ENCODE measurements around the gene PTPRQ.
A peak's percentile ranks its signal among the peaks of the same experiment; 100 is the strongest.
"Not testable (repeated sequence)": the region's sequence is repeated elsewhere in the genome, so short reads cannot be mapped to it uniquely, and the experiment has no call there.

Gene PTPRQ, protein sequence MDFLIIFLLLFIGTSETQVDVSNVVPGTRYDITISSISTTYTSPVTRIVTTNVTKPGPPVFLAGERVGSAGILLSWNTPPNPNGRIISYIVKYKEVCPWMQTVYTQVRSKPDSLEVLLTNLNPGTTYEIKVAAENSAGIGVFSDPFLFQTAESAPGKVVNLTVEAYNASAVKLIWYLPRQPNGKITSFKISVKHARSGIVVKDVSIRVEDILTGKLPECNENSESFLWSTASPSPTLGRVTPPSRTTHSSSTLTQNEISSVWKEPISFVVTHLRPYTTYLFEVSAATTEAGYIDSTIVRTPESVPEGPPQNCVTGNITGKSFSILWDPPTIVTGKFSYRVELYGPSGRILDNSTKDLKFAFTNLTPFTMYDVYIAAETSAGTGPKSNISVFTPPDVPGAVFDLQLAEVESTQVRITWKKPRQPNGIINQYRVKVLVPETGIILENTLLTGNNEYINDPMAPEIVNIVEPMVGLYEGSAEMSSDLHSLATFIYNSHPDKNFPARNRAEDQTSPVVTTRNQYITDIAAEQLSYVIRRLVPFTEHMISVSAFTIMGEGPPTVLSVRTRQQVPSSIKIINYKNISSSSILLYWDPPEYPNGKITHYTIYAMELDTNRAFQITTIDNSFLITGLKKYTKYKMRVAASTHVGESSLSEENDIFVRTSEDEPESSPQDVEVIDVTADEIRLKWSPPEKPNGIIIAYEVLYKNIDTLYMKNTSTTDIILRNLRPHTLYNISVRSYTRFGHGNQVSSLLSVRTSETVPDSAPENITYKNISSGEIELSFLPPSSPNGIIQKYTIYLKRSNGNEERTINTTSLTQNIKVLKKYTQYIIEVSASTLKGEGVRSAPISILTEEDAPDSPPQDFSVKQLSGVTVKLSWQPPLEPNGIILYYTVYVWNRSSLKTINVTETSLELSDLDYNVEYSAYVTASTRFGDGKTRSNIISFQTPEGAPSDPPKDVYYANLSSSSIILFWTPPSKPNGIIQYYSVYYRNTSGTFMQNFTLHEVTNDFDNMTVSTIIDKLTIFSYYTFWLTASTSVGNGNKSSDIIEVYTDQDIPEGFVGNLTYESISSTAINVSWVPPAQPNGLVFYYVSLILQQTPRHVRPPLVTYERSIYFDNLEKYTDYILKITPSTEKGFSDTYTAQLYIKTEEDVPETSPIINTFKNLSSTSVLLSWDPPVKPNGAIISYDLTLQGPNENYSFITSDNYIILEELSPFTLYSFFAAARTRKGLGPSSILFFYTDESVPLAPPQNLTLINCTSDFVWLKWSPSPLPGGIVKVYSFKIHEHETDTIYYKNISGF (N-terminal part only)

DNA sequence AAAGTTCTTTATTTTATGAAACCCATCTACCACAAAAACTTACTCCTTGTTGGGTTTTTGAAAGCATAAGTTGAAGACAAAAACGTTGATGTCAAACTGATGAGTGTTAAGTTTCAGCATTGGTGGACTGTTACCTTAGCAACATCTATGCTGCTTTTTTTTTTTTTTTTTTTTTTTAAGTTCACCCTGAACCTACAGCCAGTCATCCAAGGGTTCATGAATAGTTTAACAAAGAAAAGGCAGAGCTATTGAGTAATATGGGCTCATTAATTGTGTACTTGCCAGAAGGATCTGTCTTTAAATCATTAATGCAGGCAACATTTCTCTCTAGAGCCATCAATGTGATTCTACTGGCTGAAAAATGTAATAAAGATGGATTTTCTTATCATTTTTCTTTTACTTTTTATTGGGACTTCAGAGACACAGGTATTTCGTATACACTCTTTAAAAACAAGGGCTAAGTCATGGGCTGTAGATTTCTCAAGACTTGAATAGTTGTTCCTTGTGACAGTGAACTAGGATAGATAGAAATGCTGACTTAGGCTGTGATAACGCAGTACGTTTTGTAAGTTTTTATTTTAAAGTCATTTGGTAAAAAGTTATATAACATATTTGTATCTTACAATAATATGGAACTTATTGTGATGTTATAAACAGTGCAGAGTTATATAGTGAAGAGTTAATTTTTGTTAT lies at the start of gene PTPRQ:
TSS of gene PTPRQ (plus strand) at position 262 of the 693 bp plus-strand sequence. CDS start at position 373, 111 bp downstream.
- no peak for DNase-seq

DNA sequence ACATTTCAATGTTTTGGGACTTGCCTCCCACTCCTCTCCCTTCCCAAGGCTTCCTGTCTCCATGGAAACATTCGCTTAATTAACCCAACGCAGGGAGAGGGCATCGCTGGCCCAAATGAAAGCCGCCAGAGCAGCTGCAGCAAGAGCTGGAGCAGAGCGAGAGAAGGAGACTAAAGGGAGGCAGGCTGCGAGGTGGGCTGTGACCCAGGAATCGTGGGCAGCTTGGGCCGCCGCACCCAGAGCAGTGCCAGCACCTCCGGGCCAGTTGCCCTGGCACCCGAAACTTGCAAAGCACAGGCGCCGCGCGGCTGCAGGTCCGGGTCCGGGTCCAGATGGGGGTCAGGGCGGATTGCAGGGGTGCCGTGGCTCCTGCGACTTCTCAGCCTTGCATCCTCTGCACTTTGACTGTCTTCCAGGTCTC lies 43.5 kb upstream of the PTPRQ start:
- DNase-seq, result no peak

DNA sequence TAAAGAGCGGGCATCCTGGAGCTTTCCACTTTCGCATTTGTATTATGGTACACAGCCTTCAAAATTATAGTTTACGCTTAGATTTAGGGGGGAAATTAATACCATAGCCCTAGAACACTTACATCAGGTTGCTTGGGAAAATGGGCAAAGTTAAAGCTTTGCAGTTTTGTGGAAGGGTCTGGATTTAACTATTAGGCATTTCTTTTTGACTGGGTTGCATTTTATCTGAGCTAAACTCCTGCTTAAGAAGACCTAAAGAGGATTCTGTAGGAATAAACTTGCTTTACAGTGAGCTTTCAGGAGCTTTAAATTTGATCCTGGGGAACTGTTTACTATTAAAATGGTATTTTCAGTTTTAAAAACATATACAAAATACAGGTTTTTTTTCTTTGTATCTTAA lies 42.8 kb upstream of the PTPRQ start:
- DNase-seq, result no peak

DNA sequence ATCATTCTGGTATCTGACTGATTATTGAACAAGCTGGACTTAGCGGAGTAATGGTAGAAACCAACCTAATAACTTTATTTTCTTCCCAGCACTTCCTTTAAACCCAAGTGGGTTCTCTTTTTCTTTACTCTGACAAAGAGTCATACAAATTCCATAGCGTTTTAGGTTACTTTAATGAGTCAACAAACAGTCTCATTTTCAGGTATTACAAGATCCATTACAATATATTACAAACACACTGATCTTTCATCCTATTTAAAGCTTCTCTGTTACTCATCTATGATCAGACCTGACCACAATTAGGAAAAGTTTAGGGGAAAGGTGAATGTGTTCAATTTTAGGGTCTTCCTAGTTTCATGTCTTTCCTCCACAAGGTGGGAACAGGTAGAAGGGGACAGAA lies 39.4 kb upstream of the PTPRQ start:
- DNase-seq, result no peak

DNA sequence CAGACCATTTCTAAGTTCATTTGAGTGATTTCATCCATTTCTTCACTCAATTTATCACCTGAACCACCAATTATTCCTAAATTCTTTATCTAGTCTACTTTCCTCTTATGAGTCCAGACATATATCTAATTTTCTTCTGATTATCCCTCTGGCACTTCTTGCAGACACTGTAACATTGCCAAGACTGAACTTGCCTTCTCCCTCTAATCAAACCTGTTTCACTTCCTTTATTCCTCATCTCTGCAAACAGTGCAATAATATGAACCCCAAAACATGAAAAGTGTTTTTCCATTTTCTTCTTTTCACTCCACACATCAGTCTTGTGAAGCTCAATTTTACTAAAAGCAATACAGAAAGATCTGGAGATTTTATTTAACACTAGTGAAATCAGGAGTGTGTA lies 37.8 kb upstream of the PTPRQ start:
- DNase-seq, result no peak

DNA sequence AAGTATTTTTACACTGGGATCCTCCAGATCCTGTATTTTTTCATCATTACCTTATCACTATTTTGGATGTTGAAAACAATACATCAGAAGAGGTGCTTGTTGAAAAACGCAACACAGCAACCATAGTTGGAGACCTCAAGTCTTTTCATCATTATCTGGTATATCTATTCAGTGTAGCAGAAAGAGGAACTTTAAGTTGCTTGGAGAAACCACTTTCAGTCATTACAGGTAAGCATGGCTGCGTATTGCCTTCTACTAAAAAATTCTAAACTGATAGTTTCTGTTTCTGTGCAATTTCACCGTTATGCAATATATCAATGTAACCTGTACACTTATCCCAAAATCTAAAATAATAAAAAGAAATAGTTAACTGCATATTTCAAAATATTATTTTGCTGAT lies 32.2 kb upstream of the PTPRQ start:
- no peak for DNase-seq

DNA sequence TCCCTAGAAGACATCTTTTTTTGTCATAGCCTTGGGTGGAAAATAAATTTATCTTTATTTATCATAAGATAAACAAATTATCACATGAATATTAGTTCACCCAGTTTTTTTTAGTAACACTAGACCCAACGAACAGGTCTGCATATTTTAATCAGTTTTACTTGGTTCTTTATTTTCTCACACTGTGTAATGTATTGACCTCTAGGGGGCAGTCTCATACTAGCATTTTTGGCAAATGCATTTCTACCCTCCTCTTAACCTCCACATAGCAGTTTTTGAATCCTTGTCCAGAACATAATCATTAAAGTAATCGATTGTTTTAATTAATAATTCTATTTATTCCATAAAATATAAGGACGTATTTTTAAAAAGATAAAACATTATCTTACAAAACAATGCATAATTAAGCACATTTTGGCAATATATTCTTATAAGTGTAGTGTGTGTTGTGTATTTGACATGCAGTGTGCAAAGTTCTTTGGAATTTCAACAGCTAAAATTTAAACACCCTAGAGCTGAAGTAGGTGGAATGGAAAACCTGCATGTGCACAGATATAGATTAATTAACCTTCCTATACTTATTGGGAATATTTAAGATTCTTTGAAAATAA lies 31.6 kb upstream of the PTPRQ start:
- DNase-seq, result peak; percentile 19

DNA sequence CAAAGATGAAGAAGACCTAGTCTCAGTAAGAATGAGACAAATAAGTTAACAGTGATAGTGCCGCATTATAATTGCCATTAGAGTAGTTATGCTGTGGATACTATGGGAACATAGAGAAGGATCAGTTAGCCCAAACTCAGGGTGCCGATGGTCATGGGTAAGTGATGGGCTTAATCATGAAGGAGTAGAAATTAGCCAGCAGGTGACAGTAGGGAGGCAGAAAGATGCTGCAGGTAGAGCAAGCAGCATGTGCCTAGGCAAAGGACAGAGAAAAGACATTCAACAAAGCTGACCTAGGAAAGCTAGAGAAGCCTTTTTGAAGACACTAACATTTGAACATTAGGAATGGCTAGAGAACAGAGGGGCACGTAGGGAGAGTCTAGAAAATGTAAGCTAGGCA lies 30.6 kb upstream of the PTPRQ start:
- DNase-seq, result no peak

DNA sequence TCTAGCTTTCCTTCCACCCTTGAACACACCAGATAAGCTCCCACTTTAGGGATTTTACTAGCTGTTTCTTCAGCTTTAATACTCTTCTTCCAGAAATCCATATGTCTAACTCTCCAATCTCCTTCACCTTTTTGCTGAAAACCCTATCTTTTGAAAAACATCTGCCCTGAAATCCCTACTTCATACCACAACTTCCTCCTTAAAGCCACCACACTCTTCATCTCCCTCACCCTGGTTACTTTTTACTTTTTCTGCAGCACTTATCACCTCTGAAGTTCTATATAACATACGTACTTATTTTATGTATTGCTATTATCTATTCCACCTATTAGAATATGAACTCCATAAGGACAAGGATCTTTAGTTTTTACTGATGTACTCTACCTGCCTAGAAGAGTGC lies 28.6 kb upstream of the PTPRQ start:
- DNase-seq, result no peak

DNA sequence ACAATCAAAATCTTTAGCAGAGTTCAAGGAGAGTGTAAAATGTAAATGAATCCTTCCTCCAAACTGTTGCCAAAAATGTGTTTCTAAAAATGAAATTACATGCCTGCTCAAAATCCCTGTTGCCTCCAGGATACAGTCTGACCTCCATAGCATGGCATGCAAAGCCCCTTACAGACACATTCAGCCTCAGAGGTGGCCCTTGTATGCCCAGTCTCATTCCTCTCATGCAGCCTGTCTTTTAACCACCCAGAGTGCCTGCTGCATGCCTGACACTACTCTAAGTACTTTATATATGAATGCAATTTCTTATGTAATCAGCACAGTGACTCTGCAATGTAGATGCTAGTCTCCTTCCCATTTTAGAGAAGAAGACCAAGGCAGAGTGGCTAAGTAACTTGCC lies 24.4 kb upstream of the PTPRQ start:
- DNase-seq, result no peak

DNA sequence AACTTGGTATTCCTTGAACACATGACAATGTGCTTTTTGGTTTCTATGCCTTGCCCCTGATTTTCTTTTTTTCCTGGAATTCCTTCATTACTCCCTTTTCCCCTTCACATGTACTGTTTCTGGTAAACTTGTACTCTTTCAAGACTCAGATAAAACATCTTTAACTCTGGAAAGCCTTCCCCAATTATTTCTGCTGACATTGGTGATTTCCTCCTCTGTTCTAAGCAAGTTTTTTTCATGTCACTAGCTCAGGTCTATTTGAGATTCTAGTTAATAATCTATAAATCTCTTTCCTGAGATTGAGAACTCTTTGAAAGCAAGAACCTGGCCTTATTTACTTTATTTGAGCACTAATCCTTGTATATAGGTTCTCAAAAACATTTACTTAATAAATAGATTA lies 24.0 kb upstream of the PTPRQ start:
- no peak for DNase-seq

DNA sequence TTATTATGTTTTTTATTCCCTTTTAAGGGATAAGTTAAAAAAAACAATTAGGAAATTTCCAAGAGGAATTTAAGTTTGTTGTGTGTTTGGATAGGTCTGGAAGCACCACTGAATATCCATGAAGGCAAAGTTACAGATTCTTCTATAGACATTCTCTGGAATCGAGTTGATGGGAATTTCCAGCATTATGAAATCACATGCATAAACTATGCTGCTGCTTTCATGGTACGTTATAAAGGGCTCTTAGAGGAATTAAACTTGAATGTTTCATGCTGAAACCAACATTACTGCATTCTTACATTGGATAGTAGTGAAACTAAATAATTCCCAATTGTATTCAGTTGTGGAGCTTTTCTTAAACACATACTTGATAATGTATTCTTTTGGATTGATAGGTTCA lies 21.5 kb upstream of the PTPRQ start:
- no peak for DNase-seq

DNA sequence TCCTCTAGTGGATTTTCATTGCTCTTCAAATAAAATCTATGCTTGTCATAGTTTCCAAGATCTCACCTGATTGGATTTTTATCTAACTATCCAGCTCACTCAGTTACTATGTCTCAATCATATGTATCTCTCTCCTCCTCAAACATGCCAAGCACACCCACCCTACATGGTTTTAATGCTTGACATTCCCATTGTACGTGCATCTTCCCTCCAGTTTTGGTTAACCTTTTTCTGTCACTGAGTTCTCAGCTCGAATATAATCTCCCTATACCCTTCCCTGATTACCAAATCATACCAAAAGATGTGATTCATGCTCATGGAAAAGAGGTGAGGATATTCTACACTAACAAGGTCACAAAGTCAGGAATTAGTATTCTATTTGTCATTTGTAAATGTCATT lies 12.0 kb upstream of the PTPRQ start:
- no peak for DNase-seq

DNA sequence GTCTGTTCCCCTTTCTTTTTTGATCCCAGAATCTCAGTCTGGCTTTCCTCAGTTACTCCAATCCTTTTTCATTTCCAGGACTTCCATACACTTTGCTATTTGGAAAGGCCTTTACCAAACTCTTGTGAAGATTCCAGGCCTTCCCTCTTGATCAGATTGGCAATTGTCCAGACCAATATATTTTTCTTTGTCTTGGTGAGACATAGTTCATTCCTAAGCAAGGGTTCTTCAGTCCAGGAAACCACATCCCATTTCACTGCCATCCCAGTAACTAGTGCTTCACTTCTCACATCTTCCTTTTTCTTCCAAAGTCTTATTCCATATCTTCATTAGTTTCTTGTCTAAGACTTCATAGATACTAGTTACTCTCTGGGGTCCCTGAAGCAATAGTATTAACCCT lies 2.1 kb upstream of the PTPRQ start:
- DNase-seq, result no peak

DNA sequence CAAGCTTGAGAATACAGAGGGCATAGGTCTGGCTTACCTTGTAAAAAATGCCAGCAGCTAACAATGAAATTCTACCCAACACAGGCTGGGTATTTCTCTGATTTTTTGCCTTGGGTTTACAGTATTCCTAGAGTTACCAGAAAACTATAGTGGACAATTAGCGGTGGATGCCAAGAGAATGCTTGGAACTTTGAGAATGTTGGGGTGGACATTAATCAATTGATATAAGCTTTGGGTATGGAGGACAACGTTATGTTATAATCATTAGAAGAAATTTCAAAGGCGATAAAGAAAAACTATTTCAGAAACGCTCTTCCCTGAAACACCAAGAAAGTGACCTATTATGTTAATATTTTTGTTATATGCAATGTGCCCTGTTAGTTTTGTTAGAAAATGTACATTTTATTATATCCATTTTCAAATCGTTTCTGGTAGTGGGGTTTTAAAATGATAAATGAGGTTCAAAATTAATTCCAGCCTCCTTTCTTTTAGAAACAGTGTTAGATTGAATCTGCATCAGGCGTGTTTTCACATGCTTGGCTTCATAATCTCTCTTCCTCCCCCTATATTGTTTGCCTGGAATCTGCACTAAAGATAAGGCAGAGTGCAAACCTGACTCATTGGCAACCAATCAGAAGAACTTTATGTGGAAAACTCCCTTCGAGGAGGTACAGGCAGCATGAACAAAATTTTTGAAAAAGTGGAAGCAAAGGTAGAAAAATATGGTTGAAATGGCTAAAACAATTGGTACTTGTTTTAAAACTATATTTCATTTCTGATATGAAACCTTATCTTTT lies 1.4 kb upstream of the PTPRQ start:
- no peak for DNase-seq

DNA sequence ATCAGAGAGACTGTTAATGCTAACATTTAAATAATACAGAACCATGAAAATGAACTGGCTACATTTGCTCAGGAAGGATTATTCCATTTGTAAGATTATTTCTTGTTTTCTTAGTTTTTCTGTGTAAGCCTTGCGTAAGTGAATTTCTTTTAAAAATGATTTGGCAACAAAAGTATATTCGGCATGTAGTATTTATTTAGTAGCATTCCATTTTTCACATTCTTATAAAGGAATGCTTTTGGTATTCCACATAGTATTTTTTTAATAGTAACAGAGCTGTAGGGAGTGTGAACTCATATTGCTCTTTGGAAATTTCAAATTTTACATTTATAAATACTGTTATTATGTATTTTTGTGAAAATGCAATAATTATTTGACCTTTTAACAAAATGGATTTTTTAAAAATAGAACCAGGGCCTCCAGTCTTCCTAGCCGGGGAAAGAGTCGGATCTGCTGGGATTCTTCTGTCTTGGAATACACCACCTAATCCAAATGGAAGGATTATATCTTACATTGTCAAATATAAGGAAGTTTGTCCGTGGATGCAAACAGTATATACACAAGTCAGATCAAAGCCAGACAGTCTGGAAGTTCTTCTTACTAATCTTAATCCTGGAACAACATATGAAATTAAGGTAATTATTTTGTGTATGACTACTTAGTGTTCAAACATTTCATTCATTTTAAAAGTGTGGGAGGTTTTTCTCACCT lies 1.2 kb downstream of the PTPRQ start:
- no peak for DNase-seq

DNA sequence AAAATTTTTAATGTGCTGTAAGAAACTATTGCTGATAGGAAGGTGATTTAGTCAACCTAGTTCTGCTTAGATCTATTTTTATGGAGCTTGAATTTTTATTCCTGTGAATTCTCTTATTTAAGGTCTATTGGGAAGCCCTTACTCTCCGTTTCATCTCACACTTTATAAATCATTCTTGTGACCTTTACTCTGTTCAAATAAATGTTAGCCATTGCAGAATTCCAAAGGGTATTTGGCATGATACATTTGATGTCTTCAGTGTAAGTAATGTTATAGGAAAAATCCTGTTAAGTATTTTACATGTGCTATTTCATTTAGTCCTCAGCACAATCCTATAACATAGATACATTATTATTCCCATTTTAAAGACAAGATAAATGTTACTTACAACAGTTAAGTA lies 12.5 kb downstream of the PTPRQ start:
- no peak for DNase-seq

DNA sequence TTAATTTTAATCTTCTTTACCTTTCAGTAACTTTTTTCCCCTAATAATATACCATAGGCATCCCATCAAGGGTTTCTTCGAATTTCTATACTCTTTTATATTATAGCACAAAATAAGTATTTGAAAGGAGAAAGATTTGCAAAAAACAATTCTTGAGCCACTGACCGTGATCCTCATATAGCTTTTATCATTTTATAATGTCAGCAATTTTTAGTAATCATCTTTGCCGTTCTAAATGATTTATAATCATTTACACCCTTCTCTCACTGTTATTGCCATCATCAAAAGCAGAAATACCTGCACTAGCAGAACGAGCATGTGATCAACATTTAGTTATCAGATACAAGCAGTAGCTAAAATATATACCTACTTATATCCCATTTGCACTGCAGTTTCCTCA lies 16.9 kb downstream of the PTPRQ start:
- no peak for DNase-seq

DNA sequence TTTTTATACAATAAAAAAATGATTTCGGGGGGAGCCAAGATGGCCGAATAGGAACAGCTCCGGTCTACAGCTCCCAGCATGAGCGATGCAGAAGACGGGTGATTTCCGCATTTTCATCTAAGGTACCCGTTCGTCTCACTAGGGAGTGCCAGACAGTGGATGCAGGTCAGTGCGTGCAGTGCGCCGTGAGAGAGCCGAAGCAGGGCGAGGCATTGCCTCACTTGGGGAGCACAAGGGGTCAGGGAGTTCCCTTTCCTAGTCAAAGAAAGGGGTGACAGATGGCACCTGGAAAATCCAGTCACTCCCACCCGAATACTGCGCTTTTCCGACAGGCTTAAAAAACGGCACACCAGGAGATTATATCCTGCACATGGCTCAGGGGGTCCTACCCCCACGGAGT lies 17.8 kb downstream of the PTPRQ start:
- not testable (repeated sequence) for DNase-seq

DNA sequence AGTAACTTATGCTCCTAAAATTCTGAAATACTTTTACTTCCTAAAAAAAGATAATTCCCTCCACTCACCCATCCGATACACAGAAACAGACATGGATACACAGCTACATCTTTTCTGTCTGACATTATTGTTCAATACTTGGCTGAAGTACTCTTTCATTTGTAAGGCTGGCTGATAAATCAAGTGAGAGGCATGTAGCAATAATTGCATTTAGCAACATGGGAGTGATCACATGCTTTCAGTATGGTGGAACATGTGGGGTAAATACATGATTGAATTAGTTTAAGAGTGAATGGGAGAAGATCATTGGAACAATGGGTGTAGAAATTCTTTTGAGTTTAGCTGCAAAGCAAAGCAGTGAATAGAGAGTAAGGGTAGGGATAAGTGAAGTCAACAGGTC lies 25.6 kb downstream of the PTPRQ start:
- no peak for DNase-seq

DNA sequence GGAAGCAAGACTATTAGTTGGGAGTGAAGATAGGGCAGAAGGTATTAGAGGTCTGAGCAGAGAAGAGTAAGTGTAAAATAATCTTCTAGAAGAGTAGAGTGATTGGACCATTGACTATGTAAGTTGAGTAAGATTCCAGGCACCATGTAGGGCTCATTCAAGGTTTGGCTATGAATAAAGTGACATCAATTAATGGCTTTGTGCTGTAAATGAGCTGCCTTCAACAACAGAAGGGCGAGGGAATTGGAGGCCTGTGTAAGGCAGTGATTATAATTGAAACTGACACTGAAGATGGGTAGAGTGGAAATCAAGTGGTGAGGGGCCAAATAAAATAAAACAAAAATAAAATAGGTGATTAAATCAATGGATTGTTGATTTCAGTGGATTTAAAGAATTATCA lies 26.4 kb downstream of the PTPRQ start:
- DNase-seq, result no peak

Measured in CD4-positive, alpha-beta T cell treated with Interleukin-17A for 1 hour (primary cell).